Stimulated activated CD8-positive, alpha-beta memory T cell treated with anti-CD3 and anti-CD28 coated beads, Interleukin-15, amount 100 ng/mL, for 1 hour (primary cell): Measurements from ENCODE around the gene CTSC.
A peak's percentile ranks its signal among the peaks of the same experiment; 100 is the strongest.

ENCODE experiments used
- DNase-seq: peaks from one replicate; pipeline ENCODE4 v3.0.0-alpha.2; 2020; ENCODE audit warnings: low read depth

Gene CTSC

GRCh38 chr11:88337181-88337986 lies at the start of gene CTSC:
Gene CTSC (minus strand): TSS chr11:88337736. CDS start chr11:88337672, 64 bp downstream.
- DNase-seq, result peak; percentile 86

GRCh38 chr11:88384669-88385005 lies 47.1 kb upstream of the CTSC start:
- DNase-seq, result no peak

GRCh38 chr11:88384004-88384668 lies 46.6 kb upstream of the CTSC start:
- no peak for DNase-seq

DNA sequence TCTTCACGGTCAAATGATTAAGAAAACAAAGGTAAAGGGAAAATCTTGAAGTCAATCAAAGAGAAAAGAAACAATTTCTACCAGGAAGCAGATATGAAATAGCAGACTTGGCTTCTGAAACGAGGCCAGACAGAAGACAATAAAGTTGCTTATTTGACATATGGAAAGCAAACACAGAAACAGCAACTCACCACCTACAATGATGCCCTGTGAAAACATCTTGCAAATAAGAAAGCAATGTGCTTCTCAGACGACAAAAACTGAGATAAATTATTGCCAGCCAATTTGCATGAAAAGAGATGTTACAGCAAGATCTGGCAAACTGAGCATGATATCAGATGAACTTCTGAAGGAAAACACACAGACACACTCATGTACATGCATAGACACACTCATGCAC lies 45.9 kb upstream of the CTSC start:
- no peak for DNase-seq

GRCh38 chr11:88379130-88379529 lies 41.6 kb upstream of the CTSC start:
- DNase-seq, result no peak

DNA sequence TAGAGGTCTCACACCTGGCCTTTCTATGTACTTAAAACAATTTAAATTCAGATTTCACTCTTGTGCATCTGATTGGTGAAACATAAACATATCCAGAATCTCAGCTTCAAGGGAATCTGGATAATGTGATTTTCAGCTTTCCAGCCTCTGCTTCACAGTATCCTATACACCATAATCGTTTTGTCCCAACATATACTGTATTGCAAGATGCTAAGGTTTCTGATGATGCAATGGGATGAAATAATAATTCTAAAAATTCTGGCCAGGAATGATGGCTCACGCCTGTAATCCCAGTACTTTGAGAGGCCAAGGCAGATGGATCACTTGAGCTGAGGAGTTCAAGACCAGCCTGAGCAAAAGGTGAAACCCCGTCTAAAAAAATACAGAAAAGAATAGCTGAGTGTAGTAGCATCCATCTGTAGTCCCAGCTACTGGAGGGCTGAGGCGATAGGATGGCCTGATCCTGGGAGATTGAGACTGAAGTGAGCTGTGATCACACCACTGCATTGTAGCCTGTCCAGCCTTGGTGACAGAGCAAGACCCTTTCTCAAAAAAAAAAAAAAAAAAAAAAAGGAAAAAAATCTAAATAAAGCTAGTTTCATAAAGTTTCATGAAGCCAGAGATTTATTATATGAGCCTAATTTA lies 41.0 kb upstream of the CTSC start:
- no peak for DNase-seq

- no peak for DNase-seq
Observed at GRCh38 chr11:88377646-88378045, 40.1 kb upstream of the CTSC start.

DNA sequence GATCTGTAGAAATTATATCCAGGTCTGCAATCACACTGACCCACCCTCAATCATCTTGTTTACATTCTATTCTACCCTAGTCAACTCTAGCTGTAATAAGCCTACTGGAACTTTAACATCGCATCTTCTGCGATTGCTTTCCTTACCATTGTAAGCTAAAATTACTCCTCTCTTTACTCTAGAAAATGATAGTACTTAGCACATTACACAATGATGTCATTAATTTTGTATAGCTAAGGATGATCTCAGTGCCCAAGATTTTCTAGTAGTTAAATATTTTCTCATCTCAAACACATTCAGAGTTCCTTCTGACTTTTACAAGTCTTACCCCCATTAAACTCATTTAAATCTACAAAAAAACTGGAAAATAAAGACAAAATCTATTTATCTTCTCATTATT lies 39.6 kb upstream of the CTSC start:
- DNase-seq, result no peak

- no peak for DNase-seq
Observed at GRCh38 chr11:88375927-88376470, 38.5 kb upstream of the CTSC start.

DNA sequence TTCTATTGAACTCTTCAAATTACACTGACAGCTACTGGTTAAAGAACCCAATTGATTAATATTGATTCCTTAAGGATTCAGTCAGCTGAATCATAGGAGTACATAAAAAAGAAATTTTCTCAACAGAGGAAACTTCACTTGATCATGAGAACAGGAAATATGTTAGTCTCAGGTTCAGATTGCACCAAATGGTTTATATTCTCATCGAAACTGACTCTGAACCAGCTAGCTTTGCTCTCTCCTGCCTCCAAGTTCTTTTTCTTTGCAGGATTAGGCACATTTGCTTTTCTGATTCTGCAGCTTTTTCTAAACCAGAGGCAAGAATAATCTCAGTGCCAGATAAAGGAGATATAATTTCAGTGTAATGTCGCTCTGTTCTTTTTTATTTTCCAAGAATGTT lies 33.2 kb upstream of the CTSC start:
- DNase-seq, result no peak

GRCh38 chr11:88367310-88367709 lies 29.8 kb upstream of the CTSC start:
- no peak for DNase-seq

DNA sequence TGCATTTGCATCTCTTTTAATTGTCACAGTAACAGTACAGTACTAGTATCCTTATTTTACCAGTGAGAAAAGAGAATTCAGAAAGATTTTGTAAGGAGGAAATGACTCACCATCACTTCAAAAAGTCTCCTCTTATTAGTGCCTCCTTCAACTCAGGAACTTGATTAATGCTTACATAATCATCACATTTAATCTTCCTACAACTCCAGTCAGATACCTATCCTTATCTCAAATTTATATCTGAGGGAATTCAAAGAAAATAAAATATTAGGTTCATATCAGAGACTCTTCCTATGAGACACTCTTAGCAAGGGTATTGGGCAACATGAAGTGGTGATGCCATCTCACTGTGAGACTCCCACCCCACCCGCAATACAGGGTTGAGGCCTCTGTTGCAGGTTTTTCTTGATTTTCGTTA lies 26.1 kb upstream of the CTSC start:
- no peak for DNase-seq

DNA sequence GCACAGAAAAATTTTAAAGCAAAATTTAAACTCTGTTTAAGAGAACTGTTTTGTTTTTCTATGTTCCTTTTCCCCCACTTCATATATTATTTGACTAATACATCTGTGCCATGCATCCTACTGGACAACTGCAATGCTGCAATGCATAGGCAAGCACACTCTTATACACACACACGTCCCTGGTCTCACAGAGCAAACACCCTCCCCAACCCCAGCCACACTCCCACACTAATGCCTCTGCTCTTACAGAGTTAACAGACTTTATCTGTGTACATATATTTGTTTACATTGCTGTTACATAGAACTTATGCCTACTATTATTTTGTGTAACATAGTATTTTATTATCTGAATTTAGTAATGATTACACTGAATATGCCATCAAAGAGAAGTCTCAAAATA lies 25.5 kb upstream of the CTSC start:
- DNase-seq, result no peak

GRCh38 chr11:88360141-88360540 lies 22.6 kb upstream of the CTSC start:
- DNase-seq, result no peak

GRCh38 chr11:88359541-88359940 lies 22.0 kb upstream of the CTSC start:
- no peak for DNase-seq

- DNase-seq, result no peak
Observed at GRCh38 chr11:88359114-88359513, 21.6 kb upstream of the CTSC start.

DNA sequence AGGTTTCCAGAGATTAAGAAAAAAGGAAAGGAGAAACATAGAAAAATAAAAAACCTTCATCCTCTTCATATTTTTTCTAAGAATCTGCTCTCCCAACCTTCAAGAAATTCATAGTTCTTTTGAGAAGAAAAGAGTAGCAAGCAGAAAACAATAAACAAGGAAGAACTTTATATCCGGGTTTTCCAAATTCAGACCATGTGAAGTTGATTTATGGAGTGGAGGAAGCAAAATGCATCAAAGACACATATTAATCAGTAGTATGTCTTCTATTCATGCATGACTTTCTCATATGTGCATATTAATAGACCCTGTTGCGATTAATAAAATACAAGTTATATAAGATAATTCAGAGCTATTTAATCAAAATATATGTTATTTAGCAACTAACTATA lies 20.5 kb upstream of the CTSC start:
- DNase-seq, result no peak

DNA sequence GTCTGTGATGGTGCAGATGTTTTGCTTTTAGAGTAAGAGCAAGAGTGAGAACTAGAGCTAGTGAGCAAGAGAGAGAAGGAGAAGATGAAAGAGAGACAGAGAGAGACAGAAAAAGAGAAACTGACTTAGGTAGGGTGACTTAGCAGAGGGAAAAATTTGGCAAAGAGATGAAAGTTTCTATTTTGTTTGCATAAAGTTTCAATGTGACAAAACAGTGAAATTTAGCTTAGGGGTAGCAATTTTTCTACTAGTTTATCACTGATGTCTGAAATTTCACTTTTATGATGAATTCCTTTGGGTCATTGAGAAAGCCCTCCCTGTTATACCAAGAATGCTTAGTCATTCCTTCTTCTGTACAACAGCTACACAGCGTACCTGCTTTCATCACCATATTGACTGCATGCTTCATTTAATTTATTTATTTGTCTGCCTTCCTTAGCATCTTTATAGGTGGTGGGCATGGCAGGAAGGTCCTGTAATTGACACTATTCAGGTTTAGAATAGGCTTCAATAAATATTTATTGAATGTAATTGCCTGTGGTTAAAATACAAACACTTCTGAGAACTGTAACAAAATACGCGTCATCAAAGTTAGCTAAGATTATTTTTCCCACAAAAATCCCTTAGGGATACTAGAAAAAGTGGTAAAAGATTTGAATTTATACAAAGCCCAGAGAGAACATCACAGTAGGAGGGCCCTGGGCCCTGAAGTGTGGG lies 19.9 kb upstream of the CTSC start:
- DNase-seq, result no peak

- DNase-seq, result no peak
Observed at GRCh38 chr11:88355887-88356286, 18.4 kb upstream of the CTSC start.

DNA sequence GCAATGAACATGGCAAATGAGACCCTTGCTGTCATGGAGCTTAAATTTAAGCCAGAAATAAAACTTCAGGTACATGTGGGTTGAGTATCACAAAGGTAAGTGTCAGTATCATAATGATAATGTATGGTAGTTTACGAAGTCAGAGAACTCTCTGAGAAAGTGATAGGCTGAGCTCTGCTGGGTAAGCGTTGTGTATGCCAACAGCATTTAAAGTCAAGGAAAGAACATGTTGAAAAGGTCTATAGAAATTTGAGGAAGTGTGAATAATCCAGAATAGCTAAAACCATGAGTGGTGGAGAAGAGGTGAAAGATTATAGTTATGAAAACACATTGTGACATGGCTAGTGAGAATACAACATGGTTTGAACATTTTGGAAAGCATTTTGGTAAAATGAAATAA lies 17.4 kb upstream of the CTSC start:
- no peak for DNase-seq

- DNase-seq, result no peak
Observed at GRCh38 chr11:88353835-88354496, 16.4 kb upstream of the CTSC start.

GRCh38 chr11:88353386-88353785 lies 15.8 kb upstream of the CTSC start:
- no peak for DNase-seq
